ENCODE results near the gene PSMG3. TPM values are rescaled to one million over a fixed set of nuclear protein-coding genes. Genes with fewer than 3 reads are reported as not detected.

The PSMG3 gene
- total and polyA plus RNA-seq, 4 donors, result 16.3 to 44.7 (median 41.9) TPM

- Histone ChIP-seq H3K27ac (ENCODE audit: low read depth, low read length) (no peak overlapping the region), H3K36me3 (ENCODE audit: control insufficient read depth, insufficient read depth, low read length) (peaks cover 3% of the 10 kb centered on the region), H3K4me1 (ENCODE audit: control insufficient read depth, insufficient read depth, low read length) (peaks cover 27% of the 10 kb centered on the region), H3K4me3 (ENCODE audit: low read depth, low read length) (no peak overlapping the region), H3K9me3 (ENCODE audit: control insufficient read depth, insufficient read depth, low read length) (no peaks in the 10 kb centered on the region), H3K27me3 (ENCODE audit: control insufficient read depth, insufficient read depth, low read length) (peaks cover 5% of the 10 kb centered on the region)
- 30% methylated on average over 15 of the region's 15 CpGs for WGBS (ENCODE audit: insufficient coverage)
- DNase-seq (ENCODE audit: low read depth in 4 of 6, low spot score in 6 of 6), result no peak
Measured at GRCh38 chr7:1591876-1592275, 22.0 kb upstream of the PSMG3 start.

DNA sequence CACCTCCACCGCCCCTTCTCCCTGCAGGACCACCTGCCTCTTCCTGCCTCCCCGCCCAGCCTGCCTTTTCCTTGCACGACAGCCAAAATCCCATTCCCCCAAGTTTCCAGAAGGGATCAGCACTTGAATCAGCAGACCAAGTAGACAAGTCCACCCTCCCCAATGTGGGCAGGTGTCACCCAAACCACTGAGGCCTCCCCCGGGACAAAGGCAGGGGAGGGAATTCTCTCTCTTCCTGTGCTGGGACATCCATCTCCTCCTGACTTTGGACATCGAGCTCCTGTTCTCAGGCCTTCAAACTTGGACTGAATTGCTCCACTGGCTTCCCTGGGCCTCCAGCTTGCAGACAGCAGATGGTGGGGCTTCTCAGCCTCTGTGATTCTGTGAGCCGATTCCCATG lies 21.6 kb upstream of the PSMG3 start:
- Histone ChIP-seq H3K27ac (ENCODE audit: low read depth, low read length) (no peak overlapping the region), H3K27me3 (ENCODE audit: control insufficient read depth, insufficient read depth, low read length) (peaks cover 5% of the 10 kb centered on the region), H3K9me3 (ENCODE audit: control insufficient read depth, insufficient read depth, low read length) (no peaks in the 10 kb centered on the region), H3K36me3 (ENCODE audit: control insufficient read depth, insufficient read depth, low read length) (peaks cover 3% of the 10 kb centered on the region), H3K4me1 (ENCODE audit: control insufficient read depth, insufficient read depth, low read length) (peaks cover 31% of the 10 kb centered on the region), H3K4me3 (ENCODE audit: low read depth, low read length) (no peak overlapping the region)
- 67% methylated on average over 6 of the region's 6 CpGs for WGBS (ENCODE audit: insufficient coverage)
- no peak for DNase-seq (ENCODE audit: low read depth in 4 of 6, low spot score in 6 of 6)

- WGBS (ENCODE audit: insufficient coverage), result 75% methylated on average over 7 of the region's 9 CpGs
- DNase-seq (ENCODE audit: low read depth in 4 of 6, low spot score in 6 of 6), result no peak
- Histone ChIP-seq H3K4me3 (ENCODE audit: low read depth, low read length) (no peak overlapping the region), H3K4me1 (ENCODE audit: control insufficient read depth, insufficient read depth, low read length) (peaks cover 36% of the 10 kb centered on the region), H3K27me3 (ENCODE audit: control insufficient read depth, insufficient read depth, low read length) (peaks cover 5% of the 10 kb centered on the region), H3K27ac (ENCODE audit: low read depth, low read length) (no peak overlapping the region), H3K36me3 (ENCODE audit: control insufficient read depth, insufficient read depth, low read length) (peaks cover 3% of the 10 kb centered on the region), H3K9me3 (ENCODE audit: control insufficient read depth, insufficient read depth, low read length) (no peaks in the 10 kb centered on the region)
Measured at GRCh38 chr7:1590887-1591286, 21.1 kb upstream of the PSMG3 start.

DNA sequence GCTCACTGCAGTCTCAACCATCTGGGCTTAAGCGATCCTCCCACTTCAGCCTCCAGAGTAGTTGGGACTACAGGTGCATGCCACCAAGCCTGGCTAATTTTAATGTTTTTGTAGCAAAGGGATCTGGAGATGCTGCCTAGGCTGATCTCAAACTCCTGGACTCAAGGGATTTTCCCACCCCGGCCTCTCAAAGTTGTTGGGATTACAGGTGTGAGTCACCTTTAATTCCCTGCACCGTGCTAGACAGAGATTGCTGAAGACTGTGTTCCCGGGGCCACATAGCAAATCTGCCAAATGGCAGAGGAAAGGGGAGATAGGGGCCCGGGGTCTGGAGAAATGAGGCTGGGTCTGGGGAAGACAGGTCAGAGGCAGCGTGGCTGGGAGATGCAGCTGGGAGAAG lies 20.6 kb upstream of the PSMG3 start:
- peaks cover 39% of the 10 kb centered on the region for H3K4me1 ChIP-seq (ENCODE audit: control insufficient read depth, insufficient read depth, low read length)
- peaks cover 5% of the 10 kb centered on the region for H3K27me3 ChIP-seq (ENCODE audit: control insufficient read depth, insufficient read depth, low read length)
- DNase-seq (ENCODE audit: low read depth in 4 of 6, low spot score in 6 of 6), result no peak
- H3K27ac ChIP-seq (ENCODE audit: low read depth, low read length), result no peak overlapping the region
- H3K36me3 ChIP-seq (ENCODE audit: control insufficient read depth, insufficient read depth, low read length), result peaks cover 3% of the 10 kb centered on the region
- 86% methylated on average over 6 of the region's 6 CpGs for WGBS (ENCODE audit: insufficient coverage)
- H3K4me3 ChIP-seq (ENCODE audit: low read depth, low read length), result no peak overlapping the region
- no peaks in the 10 kb centered on the region for H3K9me3 ChIP-seq (ENCODE audit: control insufficient read depth, insufficient read depth, low read length)

DNA sequence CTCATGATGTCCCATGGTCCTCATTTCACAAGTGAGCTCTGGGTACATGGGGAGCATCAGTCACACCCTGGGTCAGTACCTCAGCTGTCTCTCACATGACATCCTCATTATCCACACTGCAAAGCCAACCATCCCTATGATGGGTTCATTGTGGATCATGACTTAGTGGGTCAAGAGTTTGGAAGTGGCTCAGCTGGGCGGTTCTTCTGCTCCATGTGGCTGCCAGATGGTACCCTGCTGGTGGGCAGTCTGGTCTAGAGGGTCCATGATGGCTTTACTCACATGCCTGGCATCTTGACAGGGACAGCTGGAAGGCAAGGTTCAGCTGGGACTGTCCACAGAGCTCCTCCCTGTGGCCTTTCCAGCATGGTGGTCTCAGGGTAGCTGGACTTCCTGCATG lies 19.1 kb upstream of the PSMG3 start:
- Histone ChIP-seq H3K27ac (ENCODE audit: low read depth, low read length) (no peak overlapping the region), H3K27me3 (ENCODE audit: control insufficient read depth, insufficient read depth, low read length) (peaks cover 5% of the 10 kb centered on the region), H3K4me3 (ENCODE audit: low read depth, low read length) (no peak overlapping the region), H3K4me1 (ENCODE audit: control insufficient read depth, insufficient read depth, low read length) (peaks cover 39% of the 10 kb centered on the region), H3K9me3 (ENCODE audit: control insufficient read depth, insufficient read depth, low read length) (no peaks in the 10 kb centered on the region), H3K36me3 (ENCODE audit: control insufficient read depth, insufficient read depth, low read length) (peaks cover 11% of the 10 kb centered on the region)
- DNase-seq (ENCODE audit: low read depth in 4 of 6, low spot score in 6 of 6), result no peak
- WGBS (ENCODE audit: insufficient coverage), result 100% methylated on average over 1 of the region's 1 CpG

GRCh38 chr7:1587738-1588137 lies 17.9 kb upstream of the PSMG3 start:
- DNase-seq (ENCODE audit: low read depth in 4 of 6, low spot score in 6 of 6), result no peak
- WGBS (ENCODE audit: insufficient coverage), result 81% methylated on average over 10 of the region's 12 CpGs
- Histone ChIP-seq H3K27ac (ENCODE audit: low read depth, low read length) (no peak overlapping the region), H3K36me3 (ENCODE audit: control insufficient read depth, insufficient read depth, low read length) (peaks cover 11% of the 10 kb centered on the region), H3K27me3 (ENCODE audit: control insufficient read depth, insufficient read depth, low read length) (peaks cover 5% of the 10 kb centered on the region), H3K9me3 (ENCODE audit: control insufficient read depth, insufficient read depth, low read length) (no peaks in the 10 kb centered on the region), H3K4me3 (ENCODE audit: low read depth, low read length) (no peak overlapping the region), H3K4me1 (ENCODE audit: control insufficient read depth, insufficient read depth, low read length) (peaks cover 36% of the 10 kb centered on the region)

- H3K36me3 ChIP-seq (ENCODE audit: control insufficient read depth, insufficient read depth, low read length), result peaks cover 11% of the 10 kb centered on the region
- H3K4me3 ChIP-seq (ENCODE audit: low read depth, low read length), result no peak overlapping the region
- H3K27me3 ChIP-seq (ENCODE audit: control insufficient read depth, insufficient read depth, low read length), result peaks cover 4% of the 10 kb centered on the region
- no peaks in the 10 kb centered on the region for H3K9me3 ChIP-seq (ENCODE audit: control insufficient read depth, insufficient read depth, low read length)
- H3K4me1 ChIP-seq (ENCODE audit: control insufficient read depth, insufficient read depth, low read length), result peaks cover 29% of the 10 kb centered on the region
- 58% methylated on average over 37 of the region's 42 CpGs for WGBS (ENCODE audit: insufficient coverage)
- H3K27ac ChIP-seq (ENCODE audit: low read depth, low read length), result no peak overlapping the region
- DNase-seq (ENCODE audit: low read depth in 4 of 6, low spot score in 6 of 6), result no peak
Measured at GRCh38 chr7:1586827-1587705, 17.2 kb upstream of the PSMG3 start.

GRCh38 chr7:1586126-1586826 lies 16.4 kb upstream of the PSMG3 start:
- WGBS (ENCODE audit: insufficient coverage), result 70% methylated on average over 30 of the region's 34 CpGs
- Histone ChIP-seq H3K9me3 (ENCODE audit: control insufficient read depth, insufficient read depth, low read length) (no peaks in the 10 kb centered on the region), H3K36me3 (ENCODE audit: control insufficient read depth, insufficient read depth, low read length) (peaks cover 11% of the 10 kb centered on the region), H3K27me3 (ENCODE audit: control insufficient read depth, insufficient read depth, low read length) (peaks cover 3% of the 10 kb centered on the region), H3K4me3 (ENCODE audit: low read depth, low read length) (no peak overlapping the region), H3K4me1 (ENCODE audit: control insufficient read depth, insufficient read depth, low read length) (peaks cover 24% of the 10 kb centered on the region), H3K27ac (ENCODE audit: low read depth, low read length) (no peak overlapping the region)
- peak in 1 of 6 donors; percentile 29 for DNase-seq (ENCODE audit: low read depth in 4 of 6, low spot score in 6 of 6)

GRCh38 chr7:1585142-1585981 lies 15.5 kb upstream of the PSMG3 start:
- Histone ChIP-seq H3K27ac (ENCODE audit: low read depth, low read length) (no peak overlapping the region), H3K9me3 (ENCODE audit: control insufficient read depth, insufficient read depth, low read length) (no peaks in the 10 kb centered on the region), H3K36me3 (ENCODE audit: control insufficient read depth, insufficient read depth, low read length) (peaks cover 15% of the 10 kb centered on the region), H3K27me3 (ENCODE audit: control insufficient read depth, insufficient read depth, low read length) (no peaks in the 10 kb centered on the region), H3K4me3 (ENCODE audit: low read depth, low read length) (no peak overlapping the region), H3K4me1 (ENCODE audit: control insufficient read depth, insufficient read depth, low read length) (peaks cover 24% of the 10 kb centered on the region)
- WGBS (ENCODE audit: insufficient coverage), result 87% methylated on average over 36 of the region's 37 CpGs
- no peak for DNase-seq (ENCODE audit: low read depth in 4 of 6, low spot score in 6 of 6)

All from spinal cord (tissue), 10 donors.